Measurements from ENCODE around the gene ZNRF3. TPM values are rescaled to one million over a fixed set of nuclear protein-coding genes. Genes with fewer than 3 reads are reported as not detected.

Gene ZNRF3
- total RNA-seq, 2 donors from 2014 or later = 5.9 to 12.2 TPM

DNA sequence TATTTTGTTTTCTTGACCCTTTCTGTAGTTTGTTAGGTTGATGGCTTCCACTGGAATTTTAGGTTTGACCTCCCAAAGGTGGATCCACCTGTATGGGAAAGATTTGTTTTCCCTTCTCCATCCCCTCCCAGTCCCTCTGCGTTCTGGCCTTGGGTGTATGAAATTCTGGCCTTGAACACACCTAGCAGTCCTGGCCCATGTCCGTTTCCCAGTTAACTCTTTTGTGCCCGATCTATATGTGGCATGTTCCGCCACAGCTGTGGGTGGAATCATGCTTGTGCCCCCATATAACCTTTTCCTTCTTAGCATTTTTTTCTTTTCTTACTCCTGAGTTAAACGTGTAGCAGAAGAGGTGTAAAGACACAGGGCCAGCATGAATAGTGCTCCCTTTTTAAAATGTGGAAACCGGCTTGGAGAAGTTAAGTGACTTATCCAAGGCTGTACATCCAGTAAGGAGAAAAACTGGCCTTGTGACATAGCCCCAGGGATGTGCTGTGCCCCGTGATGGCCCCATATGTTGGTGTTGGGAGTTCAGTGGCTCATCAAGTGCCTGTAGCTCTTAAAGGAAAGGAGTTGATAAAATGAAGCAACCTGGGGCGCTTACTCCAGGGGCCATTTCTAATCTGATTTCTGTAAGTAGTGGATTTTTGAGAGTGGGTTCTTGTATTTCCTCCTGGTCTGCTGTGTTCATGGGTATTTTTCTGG is 39.3 kb downstream of the ZNRF3 start:
- Histone ChIP-seq H3K4me3 (no peak overlapping the region), H3K36me3 (no peaks in the 10 kb centered on the region), H3K9ac (ENCODE audit: low read depth in 2 of 2, low read length in 2 of 2) (no peak overlapping the region), H3K27ac (no peak overlapping the region), H3K4me1 (peaks cover 4% of the 10 kb centered on the region), H3K27me3 (no peaks in the 10 kb centered on the region), H3K9me3 (no peaks in the 10 kb centered on the region)
- TF ChIP-seq, protein P1, sequence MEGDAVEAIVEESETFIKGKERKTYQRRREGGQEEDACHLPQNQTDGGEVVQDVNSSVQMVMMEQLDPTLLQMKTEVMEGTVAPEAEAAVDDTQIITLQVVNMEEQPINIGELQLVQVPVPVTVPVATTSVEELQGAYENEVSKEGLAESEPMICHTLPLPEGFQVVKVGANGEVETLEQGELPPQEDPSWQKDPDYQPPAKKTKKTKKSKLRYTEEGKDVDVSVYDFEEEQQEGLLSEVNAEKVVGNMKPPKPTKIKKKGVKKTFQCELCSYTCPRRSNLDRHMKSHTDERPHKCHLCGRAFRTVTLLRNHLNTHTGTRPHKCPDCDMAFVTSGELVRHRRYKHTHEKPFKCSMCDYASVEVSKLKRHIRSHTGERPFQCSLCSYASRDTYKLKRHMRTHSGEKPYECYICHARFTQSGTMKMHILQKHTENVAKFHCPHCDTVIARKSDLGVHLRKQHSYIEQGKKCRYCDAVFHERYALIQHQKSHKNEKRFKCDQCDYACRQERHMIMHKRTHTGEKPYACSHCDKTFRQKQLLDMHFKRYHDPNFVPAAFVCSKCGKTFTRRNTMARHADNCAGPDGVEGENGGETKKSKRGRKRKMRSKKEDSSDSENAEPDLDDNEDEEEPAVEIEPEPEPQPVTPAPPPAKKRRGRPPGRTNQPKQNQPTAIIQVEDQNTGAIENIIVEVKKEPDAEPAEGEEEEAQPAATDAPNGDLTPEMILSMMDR (IDR thresholded peaks at IDR 0.05) = no peak
- peak; percentile 42 for DNase-seq
- intact Hi-C loops (cut with DNase I) = no loop called here

DNA sequence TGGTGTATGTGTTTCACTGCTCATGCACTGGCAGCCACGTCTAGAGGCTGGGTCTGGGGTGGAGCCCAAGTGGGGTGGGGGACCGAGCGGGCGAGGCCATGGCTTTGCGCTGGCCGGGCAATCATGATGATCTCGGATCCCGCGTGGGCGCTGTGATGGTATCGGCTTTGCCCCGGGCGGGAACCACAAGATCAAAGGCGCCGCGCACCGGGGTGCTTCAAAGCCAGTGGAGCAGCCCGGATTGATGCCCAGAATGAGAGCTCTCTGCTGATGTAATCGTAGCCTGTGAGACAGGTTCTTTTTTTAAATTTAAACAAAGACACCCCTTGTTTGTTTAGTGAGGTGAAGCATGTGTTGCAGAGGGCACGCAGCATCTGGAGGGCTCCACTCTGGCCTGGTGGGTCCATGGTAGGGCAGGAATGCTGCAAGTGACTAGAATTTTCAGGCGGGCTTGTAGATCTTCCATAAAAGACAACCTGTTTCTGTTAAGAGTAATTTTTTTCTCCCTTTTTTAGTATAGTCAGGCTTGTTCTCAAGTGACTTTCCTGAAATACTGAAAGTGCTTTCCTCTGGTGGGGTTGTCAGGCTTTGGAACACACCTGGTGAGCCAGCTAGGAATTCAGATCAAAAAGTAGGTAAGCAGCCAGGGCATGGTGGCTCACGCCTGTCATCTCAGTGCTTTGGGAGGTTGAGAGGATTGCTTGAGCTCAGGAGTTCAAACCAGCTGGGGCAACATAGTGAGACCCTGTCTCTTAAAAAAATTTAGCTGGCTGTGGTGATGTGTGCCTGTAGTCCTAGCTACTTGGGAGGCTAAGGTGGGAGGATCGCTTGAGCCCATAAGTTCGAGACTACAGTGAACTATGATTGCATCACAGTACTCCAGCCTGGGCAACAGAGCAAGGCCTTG is 40.7 kb downstream of the ZNRF3 start:
- peaks cover 4% of the 10 kb centered on the region for H3K4me1 ChIP-seq
- no peaks in the 10 kb centered on the region for H3K36me3 ChIP-seq
- no peak overlapping the region for H3K27ac ChIP-seq
- peak; percentile 64 for DNase-seq
- no peaks in the 10 kb centered on the region for H3K9me3 ChIP-seq
- H3K4me3 ChIP-seq = no peak overlapping the region
- H3K27me3 ChIP-seq = no peaks in the 10 kb centered on the region
- H3K9ac ChIP-seq (ENCODE audit: low read depth in 2 of 2, low read length in 2 of 2) = peak overlapping the region in 1 of 2 donors; percentile 19
- intact Hi-C loops (cut with DNase I) = no loop called here
- TF ChIP-seq, protein P1 (IDR thresholded peaks at IDR 0.05) = no peak

DNA sequence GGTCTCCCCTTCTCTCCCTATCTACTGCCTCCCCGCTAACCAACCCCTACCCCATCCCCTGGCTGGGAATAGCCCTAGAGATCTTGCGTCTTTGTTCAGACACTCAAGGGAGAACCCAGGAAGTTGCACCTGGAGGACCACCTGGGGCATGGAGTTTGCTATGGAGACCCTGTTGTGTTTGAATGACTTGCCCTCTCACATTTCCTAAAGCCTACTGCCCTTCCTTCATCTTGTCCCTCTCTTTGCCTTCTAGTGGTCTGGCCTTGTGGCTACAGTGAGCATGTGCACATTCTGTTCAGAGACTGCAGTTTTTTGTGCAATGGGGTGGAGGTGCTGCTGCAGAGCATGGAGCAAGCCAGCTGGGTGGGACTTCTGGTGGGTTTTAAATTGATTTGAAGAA is 42.5 kb downstream of the ZNRF3 start:
- TF ChIP-seq, protein P1 (IDR thresholded peaks at IDR 0.05) = no peak
- no peak for DNase-seq
- Histone ChIP-seq H3K27ac (no peak overlapping the region), H3K9ac (ENCODE audit: low read depth in 2 of 2, low read length in 2 of 2) (no peak overlapping the region), H3K27me3 (no peaks in the 10 kb centered on the region), H3K4me3 (no peak overlapping the region), H3K4me1 (peaks cover 4% of the 10 kb centered on the region), H3K36me3 (no peaks in the 10 kb centered on the region), H3K9me3 (no peaks in the 10 kb centered on the region)
- intact Hi-C loops (cut with DNase I) = no loop called here

DNA sequence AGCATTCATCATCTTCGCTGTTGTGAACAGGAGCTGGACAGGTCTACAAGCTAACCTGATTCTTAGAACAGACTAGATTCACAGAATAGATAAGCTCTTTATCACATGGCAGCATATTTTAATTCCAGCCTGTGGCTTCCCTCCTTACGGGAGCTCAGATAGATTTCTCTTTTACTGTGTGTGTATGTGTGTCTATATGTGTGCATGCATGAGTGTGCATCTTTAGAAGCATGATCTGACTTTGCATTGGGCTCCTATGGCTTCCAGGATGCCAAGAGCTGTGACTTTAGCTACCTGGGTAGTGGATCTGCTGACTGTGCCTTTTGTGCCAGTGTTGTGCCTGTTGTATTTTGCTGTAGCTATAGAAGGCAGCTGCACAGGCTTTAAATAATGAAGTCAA is 44.3 kb downstream of the ZNRF3 start:
- Histone ChIP-seq H3K4me1 (peaks cover 4% of the 10 kb centered on the region), H3K36me3 (no peaks in the 10 kb centered on the region), H3K9ac (ENCODE audit: low read depth in 2 of 2, low read length in 2 of 2) (no peak overlapping the region), H3K4me3 (no peak overlapping the region), H3K27ac (no peak overlapping the region), H3K9me3 (no peaks in the 10 kb centered on the region), H3K27me3 (no peaks in the 10 kb centered on the region)
- TF ChIP-seq, protein P1 (IDR thresholded peaks at IDR 0.05) = no peak
- intact Hi-C loops (cut with DNase I) = no loop called here
- no peak for DNase-seq

DNA sequence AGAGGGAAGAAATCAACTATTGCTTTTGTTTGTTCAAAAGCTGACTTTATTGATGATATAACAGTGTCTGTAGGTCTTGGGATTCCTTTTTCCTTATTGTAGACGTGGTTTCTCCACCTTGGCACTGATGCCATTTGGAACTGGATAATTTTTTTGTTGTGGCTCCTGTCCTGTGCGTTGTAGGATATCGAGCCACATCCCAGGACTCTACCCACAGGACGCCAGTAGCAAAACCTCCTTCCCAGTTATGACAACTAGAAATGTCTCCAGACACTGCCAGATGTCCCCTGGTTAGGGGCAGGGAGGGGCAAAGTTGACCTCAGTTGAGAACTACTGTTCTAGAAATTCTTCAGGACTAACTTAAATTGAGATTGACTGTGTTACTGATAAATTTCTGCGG is 45.8 kb downstream of the ZNRF3 start:
- Histone ChIP-seq H3K4me1 (no peaks in the 10 kb centered on the region), H3K27me3 (no peaks in the 10 kb centered on the region), H3K4me3 (no peak overlapping the region), H3K36me3 (no peaks in the 10 kb centered on the region), H3K9me3 (no peaks in the 10 kb centered on the region), H3K9ac (ENCODE audit: low read depth in 2 of 2, low read length in 2 of 2) (no peak overlapping the region), H3K27ac (no peak overlapping the region)
- TF ChIP-seq, protein P1 (IDR thresholded peaks at IDR 0.05) = no peak
- DNase-seq = no peak
- intact Hi-C loops (cut with DNase I) = no loop called here
